K562 (cell line): ENCODE data around the gene MYO1A. TPM values are rescaled to one million over a fixed set of nuclear protein-coding genes. Genes with fewer than 3 reads are reported as not detected.
A peak's percentile ranks its signal among the peaks of the same experiment; 100 is the strongest.

ENCODE experiments used
- ATAC-seq: fragments of 200-7000 bp; cut with Tn5 transposase; 3 replicates; pipeline ENCODE4 v1.9.1; 2020; ENCODE audit warnings: moderate library complexity
- BruUV-seq: library from RNA; stranded (reverse); fragments of 400-500 nt; replicated peaks from 2 replicates; lab custom pipeline; 2021; lab: Mats Ljungman, UMichigan
- CTCF ChIA-PET: fragments of 300-600 bp; formaldehyde crosslinking; extraction: SDS; loops from one replicate; lab custom pipeline; 2021; ENCODE audit warnings: low intra/inter-chr PET ratio; lab: Yijun Ruan, JAX
- POLR2A ChIA-PET: fragments of 300-600, 350-650 bp; sonication (Branson Sonifier 250); formaldehyde crosslinking; extraction: SDS; loops from one replicate; lab custom pipeline; 2021; ENCODE audit warnings: antibody characterized with exemption, inconsistent platforms; lab: Yijun Ruan, JAX
- DNase-seq, 4 experiments: peaks; one replicate each; pipeline versions ENCODE4 v3.0.0 to v3.0.0-alpha.2; 2011 to 2018; ENCODE audit warnings: low spot score in 3 of 4, mixed read lengths in 3 of 4; ENCODE audit errors: extremely low read depth in 1 of 4
- FAIRE-seq: peaks from 2 replicates; lab custom pipeline; 2011; peaks lifted over from hg19 to GRCh38; lab: Jason Lieb, UNC
- H2AFZ ChIP-seq: 2 replicates; pipeline ENCODE4 v1.6.0; 2011; ENCODE audit warnings: low read depth, low read length, control low read depth, inconsistent platforms
- H3K27ac ChIP-seq: fragments of 200-600 bp; 3 replicates; pipeline ENCODE4 v1.8.0; 2011; ENCODE audit warnings: low read depth, mild to moderate bottlenecking, control low read depth, inconsistent platforms, low read length, moderate library complexity, mixed read lengths; ENCODE audit errors: extremely low read depth
- H3K27me3 ChIP-seq, 2 experiments: fragments of 300-600 bp in 1 of 2; 2 replicates in 1 of 2; 3 replicates in 1 of 2; pipeline versions ENCODE4 v1.6.0 to v1.8.0; 2011; ENCODE audit warnings: inconsistent platforms in 2 of 2, low read length in 2 of 2, mild to moderate bottlenecking in 1 of 2, mixed read lengths in 1 of 2, moderate library complexity in 1 of 2; ENCODE audit not compliant: control insufficient read depth in 2 of 2, insufficient read depth in 2 of 2
- H3K36me3 ChIP-seq: fragments of 300-600 bp; 3 replicates; pipeline ENCODE4 v1.8.0; 2011; ENCODE audit warnings: mild to moderate bottlenecking, low read length, inconsistent platforms; ENCODE audit not compliant: control insufficient read depth, insufficient read depth
- H3K4me1 ChIP-seq, 2 experiments: fragments of 200-600 bp in 1 of 2; replicated peaks in 1 of 2; 2 replicates in 1 of 2; 3 replicates in 1 of 2; pipeline versions ENCODE4 v1.5.1 to v1.8.0; 2011; ENCODE audit warnings: inconsistent platforms in 2 of 2, low read length in 2 of 2, mild to moderate bottlenecking in 1 of 2, mixed read lengths in 1 of 2, moderate library complexity in 1 of 2; ENCODE audit not compliant: control insufficient read depth in 2 of 2, insufficient read depth in 2 of 2
- H3K4me2 ChIP-seq: 2 replicates; pipeline ENCODE4 v1.6.1; 2011; ENCODE audit warnings: low read length, control low read depth, inconsistent platforms, mixed read lengths; ENCODE audit not compliant: insufficient read depth
- H3K4me3 ChIP-seq: fragments of 200-600 bp; sonication (generic), shearing (Covaris generic); 2 replicates; pipeline ENCODE4 v1.5.1; 2016; ENCODE audit warnings: control low read depth, inconsistent platforms
- H3K79me2 ChIP-seq: fragments of 200-600 bp; 3 replicates; pipeline ENCODE4 v1.8.0; 2011; ENCODE audit warnings: low read length, inconsistent platforms; ENCODE audit not compliant: control insufficient read depth, insufficient read depth
- H3K9ac ChIP-seq, 2 experiments: 2 replicates each; pipeline versions ENCODE4 v1.6.0 to v1.6.1; 2011; ENCODE audit warnings: low read depth in 2 of 2, low read length in 2 of 2, control low read depth in 1 of 2, inconsistent platforms in 1 of 2, mild to moderate bottlenecking in 1 of 2, mixed read lengths in 1 of 2; ENCODE audit not compliant: insufficient read depth in 1 of 2
- H3K9me1 ChIP-seq: one replicate; pipeline ENCODE4 v1.6.0; 2011; ENCODE audit warnings: inconsistent platforms, mild to moderate bottlenecking, low read length, moderate library complexity; ENCODE audit not compliant: control insufficient read depth, insufficient read depth
- H3K9me3 ChIP-seq: replicated peaks from 2 replicates; pipeline ENCODE4 v1.5.1; 2011; ENCODE audit warnings: low read depth, low read length, inconsistent platforms; ENCODE audit not compliant: control insufficient read depth, insufficient read depth
- H4K20me1 ChIP-seq: replicated peaks from 2 replicates; pipeline ENCODE4 v1.6.1; 2011; ENCODE audit warnings: low read length, inconsistent platforms, mixed read lengths; ENCODE audit not compliant: control insufficient read depth, insufficient read depth
- BRD4 ChIP-seq: fragments of 200-600 bp; sonication (generic); IDR thresholded peaks from 2 replicates; pipeline ENCODE4 v1.6.1; 2017; ENCODE audit warnings: inconsistent platforms
- DNMT1 ChIP-seq: fragments of 450-650 bp; IDR thresholded peaks from 2 replicates; pipeline ENCODE4 v1.6.1; 2016; ENCODE audit warnings: antibody characterized with exemption, mild to moderate bottlenecking
- ELF4 ChIP-seq: fragments of 450-650 bp; formaldehyde crosslinking; IDR thresholded peaks from 2 replicates; pipeline ENCODE4 v1.4.0; 2022; ENCODE audit warnings: missing genetic modification characterization
- FOXP4 ChIP-seq: sonication (generic); formaldehyde crosslinking; IDR thresholded peaks from 2 replicates; pipeline ENCODE4 v1.8.0; 2022; ENCODE audit warnings: mild to moderate bottlenecking, missing genetic modification reagents, borderline replicate concordance
- GATAD2A ChIP-seq: fragments of 450-650 bp; IDR thresholded peaks from 2 replicates; pipeline ENCODE4 v1.6.1; 2017
- HINFP ChIP-seq: fragments of 450-650 bp; conservative IDR thresholded peaks from 2 replicates; pipeline ENCODE4 v1.6.1; 2016; ENCODE audit warnings: missing genetic modification characterization, low read depth, mild to moderate bottlenecking, control low read depth, missing compliant biosample characterization
- POLR3G ChIP-seq: IDR thresholded peaks from 2 replicates; pipeline ENCODE4 v1.6.1; 2011; ENCODE audit not compliant: insufficient read length, insufficient replicate concordance; ENCODE audit errors: extremely low read depth
- SP1 ChIP-seq: sonication (generic); formaldehyde crosslinking; IDR thresholded peaks from 2 replicates; pipeline ENCODE4 v1.8.1; 2022; ENCODE audit warnings: mild to moderate bottlenecking, missing genetic modification reagents
- WGBS: fragments of 100-300 bp; shearing (Covaris generic); methylation state at CpG from one replicate; pipeline ENCODE4 v1.1.6; 2016; ENCODE audit warnings: low coverage, mixed read lengths; ENCODE audit not compliant: insufficient coverage; ENCODE audit errors: missing lambda C conversion rate; 5-methylcytosine and 5-hydroxymethylcytosine counted together
- in situ Hi-C: fragments of 300-500 bp; cut with MboI; formaldehyde crosslinking; loops from 4 replicates; pipeline ENCODE4 v1.15.0; 2018; ENCODE audit warnings: inconsistent platforms, mixed read lengths
- intact Hi-C: fragments of 100-400 bp; cut with micrococcal nuclease; formaldehyde crosslinking; loops from 2 replicates; pipeline ENCODE4 v1.14.2; 2022
- polyA plus RNA-seq, 8 experiments: library from polyadenylated mRNA; depleted of rRNA in 4 of 8; stranded (reverse) in 5 of 8; unstranded in 3 of 8; fragments of >200 nt; fragmentation: Nextera tagmentation in 2 of 8; fragmentation: Illumina TruSeq in 1 of 8; extraction: Ambion mirVana in 2 of 8; extraction: Trizol in 1 of 8; gene quantifications; 2 replicates each; pipeline versions ENCODE4 v1.2.1 to v1.2.3, GENCODE V29; 2011 to 2014; ENCODE audit warnings: inconsistent platforms in 1 of 8, missing spikeins in 1 of 8
- total RNA-seq, 7 experiments: library from RNA; depleted of rRNA in 6 of 7; stranded (reverse); fragments of >200 nt in 6 of 7; fragmentation: Illumina TruSeq in 2 of 7; extraction: Trizol in 2 of 7; gene quantifications; 2 replicates each; pipeline versions ENCODE4 v1.2.1 to v1.2.3, GENCODE V29; 2011 to 2021; ENCODE audit warnings: low replicate concordance in 1 of 7
- TF ChIP-seq, protein P1 (sequence below): fragments of 450-650 bp; IDR thresholded peaks from 2 replicates; pipeline ENCODE4 v1.7.1; 2018; ENCODE audit warnings: mild to moderate bottlenecking, low read depth; ENCODE audit not compliant: partially characterized antibody
- TF ChIP-seq, protein P2 (sequence below): fragments of 450-650 bp; formaldehyde crosslinking; IDR thresholded peaks from 2 replicates; pipeline ENCODE4 v1.4.0; 2020; ENCODE audit warnings: mild to moderate bottlenecking, moderate library complexity
- TF ChIP-seq, protein P3 (sequence below): fragments of 450-650 bp; formaldehyde crosslinking; IDR thresholded peaks from 2 replicates; pipeline ENCODE4 v1.4.0; 2020; ENCODE audit warnings: mild to moderate bottlenecking, moderate library complexity

MYO1A gene
- total and polyA plus RNA-seq, 9 of the 15 experiments (the other 6 are each of a cell fraction or from before 2014, with no cell fraction given), result 0.03 to 0.29 (median 0.14) TPM; not detected in 2

- intact Hi-C loops (loop anchor here (1.0 to 5.0 kb wide), 6 partner anchors 14 to 230 kb away; partner anchors contain the start of genes SDR9C7 and ZBTB39), in situ Hi-C loops (loop anchor here (5.0 kb wide), 1 partner anchor 40 kb away; no protein-coding TSS in a partner anchor)
- Histone ChIP-seq H3K9me3 (no peaks in the 10 kb centered on the region), H2AFZ (peak overlapping the region; percentile 64), H3K4me3 (peak overlapping the region; percentile 3; the same call in 1 of the 2 replicates), H3K9me1 (no peaks in the 10 kb centered on the region), H3K4me2 (peak overlapping the region; percentile 78), H3K27ac (peak overlapping the region; percentile 62), H4K20me1 (no peaks in the 10 kb centered on the region), H3K36me3 (no peaks in the 10 kb centered on the region), H3K9ac (peak overlapping the region; percentile 35 to 57; a peak in 1 of 4 replicates), H3K4me1 (peaks cover 29 to 54% of the 10 kb centered on the region in 2 experiments), H3K27me3 (no peaks in the 10 kb centered on the region), H3K79me2 (no peaks in the 10 kb centered on the region)
- DNase-seq, result peak; percentile 81 to 91 (median 82)
- POLR2A ChIA-PET, result interaction anchor here (0.8 to 1.3 kb wide), 4 partner anchors 16 to 124 kb away, joined by 3 to 4 read pairs (median 3); partner anchors contain the start of genes STAT6 and TAC3
- BruUV-seq, result no TSS peak
- ATAC-seq, result peak; percentile 82
- WGBS, result 2% methylated on average over 11 of the region's 11 CpGs
- CTCF ChIA-PET, result interaction anchor here (0.6 to 1.7 kb wide), 6 partner anchors 13 to 230 kb away, joined by 3 to 8 read pairs (median 3); no protein-coding TSS in a partner anchor
- FAIRE-seq, result peak; percentile 74
- TF ChIP-seq FOXP4 (CRISPR knock-in tag) (no peak), DNMT1 (no peak), POLR3G (no peak), ELF4 (no peak), GATAD2A (no peak), BRD4 (no peak), SP1 (CRISPR knock-in tag) (peak; percentile 33), HINFP (tag) (no peak)
- TF ChIP-seq, protein P1, sequence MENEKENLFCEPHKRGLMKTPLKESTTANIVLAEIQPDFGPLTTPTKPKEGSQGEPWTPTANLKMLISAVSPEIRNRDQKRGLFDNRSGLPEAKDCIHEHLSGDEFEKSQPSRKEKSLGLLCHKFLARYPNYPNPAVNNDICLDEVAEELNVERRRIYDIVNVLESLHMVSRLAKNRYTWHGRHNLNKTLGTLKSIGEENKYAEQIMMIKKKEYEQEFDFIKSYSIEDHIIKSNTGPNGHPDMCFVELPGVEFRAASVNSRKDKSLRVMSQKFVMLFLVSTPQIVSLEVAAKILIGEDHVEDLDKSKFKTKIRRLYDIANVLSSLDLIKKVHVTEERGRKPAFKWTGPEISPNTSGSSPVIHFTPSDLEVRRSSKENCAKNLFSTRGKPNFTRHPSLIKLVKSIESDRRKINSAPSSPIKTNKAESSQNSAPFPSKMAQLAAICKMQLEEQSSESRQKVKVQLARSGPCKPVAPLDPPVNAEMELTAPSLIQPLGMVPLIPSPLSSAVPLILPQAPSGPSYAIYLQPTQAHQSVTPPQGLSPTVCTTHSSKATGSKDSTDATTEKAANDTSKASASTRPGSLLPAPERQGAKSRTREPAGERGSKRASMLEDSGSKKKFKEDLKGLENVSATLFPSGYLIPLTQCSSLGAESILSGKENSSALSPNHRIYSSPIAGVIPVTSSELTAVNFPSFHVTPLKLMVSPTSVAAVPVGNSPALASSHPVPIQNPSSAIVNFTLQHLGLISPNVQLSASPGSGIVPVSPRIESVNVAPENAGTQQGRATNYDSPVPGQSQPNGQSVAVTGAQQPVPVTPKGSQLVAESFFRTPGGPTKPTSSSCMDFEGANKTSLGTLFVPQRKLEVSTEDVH, result peak; percentile 19
- TF ChIP-seq, protein P2, sequence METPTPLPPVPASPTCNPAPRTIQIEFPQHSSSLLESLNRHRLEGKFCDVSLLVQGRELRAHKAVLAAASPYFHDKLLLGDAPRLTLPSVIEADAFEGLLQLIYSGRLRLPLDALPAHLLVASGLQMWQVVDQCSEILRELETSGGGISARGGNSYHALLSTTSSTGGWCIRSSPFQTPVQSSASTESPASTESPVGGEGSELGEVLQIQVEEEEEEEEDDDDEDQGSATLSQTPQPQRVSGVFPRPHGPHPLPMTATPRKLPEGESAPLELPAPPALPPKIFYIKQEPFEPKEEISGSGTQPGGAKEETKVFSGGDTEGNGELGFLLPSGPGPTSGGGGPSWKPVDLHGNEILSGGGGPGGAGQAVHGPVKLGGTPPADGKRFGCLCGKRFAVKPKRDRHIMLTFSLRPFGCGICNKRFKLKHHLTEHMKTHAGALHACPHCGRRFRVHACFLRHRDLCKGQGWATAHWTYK (CRISPR knock-in tag), result no peak
- TF ChIP-seq, protein P3, sequence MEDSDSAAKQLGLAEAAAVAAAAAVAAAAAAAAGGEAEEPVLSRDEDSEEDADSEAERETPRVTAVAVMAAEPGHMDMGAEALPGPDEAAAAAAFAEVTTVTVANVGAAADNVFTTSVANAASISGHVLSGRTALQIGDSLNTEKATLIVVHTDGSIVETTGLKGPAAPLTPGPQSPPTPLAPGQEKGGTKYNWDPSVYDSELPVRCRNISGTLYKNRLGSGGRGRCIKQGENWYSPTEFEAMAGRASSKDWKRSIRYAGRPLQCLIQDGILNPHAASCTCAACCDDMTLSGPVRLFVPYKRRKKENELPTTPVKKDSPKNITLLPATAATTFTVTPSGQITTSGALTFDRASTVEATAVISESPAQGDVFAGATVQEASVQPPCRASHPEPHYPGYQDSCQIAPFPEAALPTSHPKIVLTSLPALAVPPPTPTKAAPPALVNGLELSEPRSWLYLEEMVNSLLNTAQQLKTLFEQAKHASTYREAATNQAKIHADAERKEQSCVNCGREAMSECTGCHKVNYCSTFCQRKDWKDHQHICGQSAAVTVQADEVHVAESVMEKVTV (CRISPR knock-in tag), result peak; percentile 93
Measured at GRCh38 chr12:56987551-56988053, 62.3 kb downstream of the MYO1A start.
